ENCODE results near the gene SNX15.

- TF ChIP-seq CTCF (IDR thresholded peaks at IDR 0.05) (peak; percentile 90), EZH2 (IDR thresholded peaks at IDR 0.05; ENCODE audit: borderline replicate concordance, insufficient read depth, low read depth, low read length, poor library complexity, severe bottlenecking) (no peak)
Measured at GRCh38 chr11:65027213-65028067, at the start of gene SNX15.

Data from B cell (primary cell).